Gastroesophageal sphincter (tissue), 4 donors: Measurements from ENCODE around the gene KRTAP9-7. TPM values are rescaled to one million over a fixed set of nuclear protein-coding genes. Genes with fewer than 3 reads are reported as not detected.

Experiments
- ATAC-seq: fragments of 150-250 bp; one replicate; pipeline ENCODE4 v1.9.1; 2016; ENCODE audit warnings: mild to moderate bottlenecking, moderate library complexity
- H3K27ac ChIP-seq, 4 donors: fragments of 200-600 bp; sonication (generic) in 3 of 4; 1 replicate in 3 of 4; 2 replicates in 1 of 4; pipeline ENCODE4 v1.5.1; 2016 to 2019
- H3K27me3 ChIP-seq: fragments of 200-600 bp; sonication (generic); one replicate; pipeline ENCODE4 v1.5.1; 2019
- H3K36me3 ChIP-seq, 2 donors: fragments of 200-600 bp; sonication (generic); one replicate each; pipeline ENCODE4 v1.5.1; 2019; ENCODE audit warnings: control low read depth in 1 of 2
- H3K4me1 ChIP-seq, 3 donors: fragments of 200-600 bp; sonication (generic); 1 replicate in 2 of 3; 2 replicates in 1 of 3; pipeline ENCODE4 v1.5.1; 2016 to 2019; ENCODE audit warnings: control low read depth in 2 of 3
- H3K4me3 ChIP-seq, 2 donors: fragments of 200-600 bp; sonication (generic); one replicate each; pipeline ENCODE4 v1.5.1; 2019; ENCODE audit warnings: mild to moderate bottlenecking in 1 of 2, moderate library complexity in 1 of 2
- H3K9me3 ChIP-seq, 3 donors: fragments of 200-600 bp; sonication (generic); one replicate each; pipeline ENCODE4 v1.5.1; 2017 to 2019; ENCODE audit warnings: control low read depth in 2 of 3
- CTCF ChIP-seq, 4 experiments: fragments of 200-600 bp in 2 of 4; fragments of 450-650 bp in 2 of 4; sonication (generic) in 1 of 4; IDR thresholded peaks; one replicate each; pipeline ENCODE4 v1.5.1; 2017 to 2019; ENCODE audit warnings: antibody characterized with exemption in 4 of 4, mild to moderate bottlenecking in 2 of 4, moderate library complexity in 2 of 4
- EP300 ChIP-seq: sonication (generic); formaldehyde crosslinking; IDR thresholded peaks from one replicate; pipeline ENCODE4 v1.6.1; 2017; ENCODE audit warnings: antibody characterized with exemption, mild to moderate bottlenecking
- POLR2A ChIP-seq, 2 donors: fragments of 450-650 bp; IDR thresholded peaks; one replicate each; pipeline ENCODE4 v1.6.1; 2017; ENCODE audit warnings: antibody characterized with exemption in 2 of 2, mild to moderate bottlenecking in 2 of 2, moderate library complexity in 1 of 2
- POLR2AphosphoS5 ChIP-seq: sonication (generic); formaldehyde crosslinking; IDR thresholded peaks from one replicate; pipeline ENCODE4 v1.6.1; 2017; ENCODE audit warnings: antibody characterized with exemption
- WGBS, 2 donors: methylation state at CpG; one replicate each; pipeline ENCODE4 v1.1.5; 2018; ENCODE audit warnings: low coverage in 1 of 2; 5-methylcytosine and 5-hydroxymethylcytosine counted together
- total RNA-seq, 4 donors: library from RNA; depleted of rRNA; stranded (reverse); fragments of >200 nt; gene quantifications; one replicate each; pipeline ENCODE4 v1.1.0, GENCODE V29; 2016

Gene KRTAP9-7
- total RNA-seq, 4 donors from 2014 or later = 0.66 TPM; not detected in 3

DNA sequence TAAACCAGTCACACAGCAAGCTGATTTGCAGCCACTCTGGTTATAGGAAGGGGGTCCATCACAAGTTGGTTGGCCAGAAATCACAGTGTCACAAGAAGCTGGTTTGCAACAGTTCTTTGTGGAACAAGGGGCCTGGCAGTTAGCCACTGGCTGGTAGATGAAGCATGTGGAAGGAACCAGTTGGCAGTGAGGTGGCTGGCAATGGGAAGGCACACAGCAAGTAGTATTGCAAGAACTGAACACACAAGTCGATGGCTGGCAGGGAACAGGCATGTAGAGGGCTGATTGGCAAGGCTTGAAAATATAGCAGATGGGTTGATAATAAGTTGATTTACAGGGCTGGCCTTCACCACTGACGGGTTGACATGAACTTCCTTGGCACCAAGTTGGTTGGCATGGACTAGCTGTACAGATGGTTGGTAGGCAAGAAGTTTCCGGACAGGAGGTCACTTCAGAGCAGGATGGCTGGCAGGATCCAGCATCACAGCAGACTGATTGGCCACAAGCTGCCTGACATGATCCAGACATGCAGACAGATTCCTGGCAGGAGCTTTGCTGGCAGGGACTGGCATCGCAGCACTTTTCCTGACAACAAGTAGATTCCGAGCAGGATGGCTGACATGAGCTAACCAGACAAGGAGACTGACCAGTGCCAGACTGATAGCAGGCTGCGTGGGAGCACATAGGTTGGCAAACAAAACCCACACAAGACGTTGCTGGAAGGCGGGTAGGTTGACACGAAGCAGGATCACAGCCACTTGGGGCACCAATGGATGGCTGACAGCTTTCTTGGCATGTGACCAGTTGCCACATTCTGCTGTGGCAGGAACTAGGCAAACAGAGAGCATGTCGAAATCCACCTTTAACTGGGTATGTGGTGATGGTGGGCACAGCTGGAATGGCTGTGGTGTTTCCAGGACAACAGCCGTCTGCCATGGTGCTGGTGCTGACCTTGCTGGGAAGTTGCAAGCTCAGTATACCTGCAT lies 26.7 kb downstream of the KRTAP9-7 start, which contains the start of gene KRTAP29-1:
Gene KRTAP29-1, minus strand, starts transcription at position 936 of the 986 bp plus-strand sequence. Its CDS starts 0 bp downstream, at position 936.
- 63 to 67% methylated on average over 4 to 7 of the region's 11 CpGs for WGBS, 2 donors
- TF ChIP-seq EP300 = no peak
- TF ChIP-seq CTCF (IDR thresholded peaks at IDR 0.05) = no peak
- no peak for TF ChIP-seq POLR2A (IDR thresholded peaks at IDR 0.05)
- TF ChIP-seq POLR2AphosphoS5 = no peak
- Histone ChIP-seq H3K4me1 (no peaks in the 10 kb centered on the region), H3K27ac (no peak within 1 kb of the TSS), H3K9me3 (no peaks in the 10 kb centered on the region), H3K36me3 (no peaks in the 10 kb centered on the region), H3K4me3 (no peak within 1 kb of the TSS), H3K27me3 (peaks cover 11% of the 10 kb centered on the region)
- no peak for ATAC-seq

DNA sequence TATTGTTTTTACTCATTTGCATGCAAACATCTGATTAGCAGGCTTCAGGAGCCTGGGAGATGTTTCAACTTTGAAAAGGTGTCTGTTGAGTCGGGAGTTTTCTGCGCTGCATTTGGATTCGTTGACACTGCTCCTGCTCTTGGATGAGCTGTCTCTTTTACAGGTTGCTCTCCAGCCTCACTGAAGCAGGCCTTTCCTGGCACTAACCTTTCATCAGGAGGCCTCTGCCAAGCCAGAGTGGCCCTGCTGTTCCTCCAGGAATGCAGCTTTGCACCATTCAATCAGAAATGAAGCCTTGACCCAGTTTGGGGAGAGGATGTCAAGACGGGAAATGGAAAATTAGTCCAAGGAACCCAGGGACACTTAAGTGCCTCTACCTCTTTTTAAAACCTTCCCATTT lies 27.5 kb downstream of the KRTAP9-7 start:
- TF ChIP-seq POLR2A (IDR thresholded peaks at IDR 0.05) (no peak), POLR2AphosphoS5 (no peak), EP300 (no peak), CTCF (IDR thresholded peaks at IDR 0.05) (no peak)
- Histone ChIP-seq H3K9me3 (no peaks in the 10 kb centered on the region), H3K27me3 (peaks cover 13% of the 10 kb centered on the region), H3K36me3 (no peaks in the 10 kb centered on the region), H3K4me1 (no peaks in the 10 kb centered on the region), H3K4me3 (no peak overlapping the region), H3K27ac (no peak overlapping the region)
- 74 to 100% methylated on average over 1 to 4 of the region's 4 CpGs for WGBS, 2 donors
- no peak for ATAC-seq

DNA sequence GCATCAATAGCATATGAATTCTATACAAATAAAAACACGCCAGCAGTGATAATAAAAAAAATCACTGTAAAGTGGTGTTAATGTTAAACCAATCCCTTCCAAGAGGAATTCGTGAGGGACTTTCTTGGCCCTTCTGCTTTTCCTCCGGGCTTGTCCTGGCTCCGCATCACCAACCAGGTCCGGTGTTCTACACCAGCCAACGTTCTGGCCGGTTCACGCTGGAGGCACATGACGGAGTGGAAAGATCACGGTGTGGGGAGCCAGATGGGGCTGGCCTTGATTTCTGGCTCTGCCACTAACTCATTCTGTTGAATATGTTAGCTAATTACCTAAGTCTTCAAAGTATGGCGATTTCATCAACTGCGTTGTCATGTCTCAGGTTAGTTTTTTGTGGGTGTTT lies 28.6 kb downstream of the KRTAP9-7 start:
- WGBS, 2 donors = 76 to 92% methylated on average over 10 to 12 of the region's 12 CpGs
- Histone ChIP-seq H3K9me3 (no peaks in the 10 kb centered on the region), H3K4me3 (no peak overlapping the region), H3K27ac (no peak overlapping the region), H3K36me3 (no peaks in the 10 kb centered on the region), H3K4me1 (peaks cover 0 to 5% (median 0%) of the 10 kb centered on the region in 3 donors), H3K27me3 (peaks cover 16% of the 10 kb centered on the region)
- ATAC-seq = no peak
- no peak for TF ChIP-seq POLR2AphosphoS5
- TF ChIP-seq CTCF (IDR thresholded peaks at IDR 0.05) = no peak
- TF ChIP-seq EP300 = no peak
- no peak for TF ChIP-seq POLR2A (IDR thresholded peaks at IDR 0.05)

DNA sequence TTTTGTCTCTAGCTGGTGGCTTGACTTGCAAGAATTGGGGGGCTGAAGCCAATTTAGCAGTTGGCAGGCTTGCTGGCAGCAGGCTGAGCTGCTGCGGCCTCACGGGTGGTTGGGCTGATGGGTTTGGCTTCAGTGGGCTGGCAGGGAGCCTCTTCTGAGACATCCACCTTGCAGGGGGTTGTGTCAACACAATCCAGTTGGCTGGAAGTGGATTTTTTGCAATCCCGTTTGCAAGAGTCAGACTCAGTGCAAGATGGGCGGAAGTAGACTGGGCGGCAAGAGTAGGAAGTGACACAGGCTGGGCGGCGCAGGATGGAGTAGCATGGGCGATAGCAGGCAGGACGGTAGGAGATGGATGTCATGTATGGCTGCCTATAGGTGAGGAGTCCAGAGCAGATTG lies 32.1 kb downstream of the KRTAP9-7 start:
- no peaks in the 10 kb centered on the region for H3K36me3 ChIP-seq
- peaks cover 23% of the 10 kb centered on the region for H3K27me3 ChIP-seq
- H3K4me1 ChIP-seq = peaks cover 0 to 5% (median 0%) of the 10 kb centered on the region in 3 donors
- no peak overlapping the region for H3K27ac ChIP-seq
- 77 to 93% methylated on average over 3 to 7 of the region's 9 CpGs for WGBS, 2 donors
- no peaks in the 10 kb centered on the region for H3K9me3 ChIP-seq
- TF ChIP-seq CTCF (IDR thresholded peaks at IDR 0.05) (no peak), POLR2AphosphoS5 (no peak), EP300 (no peak), POLR2A (IDR thresholded peaks at IDR 0.05) (no peak)
- no peak overlapping the region for H3K4me3 ChIP-seq
- no peak for ATAC-seq
